ENCODE results near the gene UTP14C. TPM values are rescaled to one million over a fixed set of nuclear protein-coding genes. Genes with fewer than 3 reads are reported as not detected.
"Not testable (repeated sequence)": the region's sequence is repeated elsewhere in the genome, so short reads cannot be mapped to it uniquely, and the experiment has no call there.

The UTP14C gene
- total RNA-seq, 4 donors from 2014 or later = 6.3 to 11.8 (median 8.5) TPM

DNA sequence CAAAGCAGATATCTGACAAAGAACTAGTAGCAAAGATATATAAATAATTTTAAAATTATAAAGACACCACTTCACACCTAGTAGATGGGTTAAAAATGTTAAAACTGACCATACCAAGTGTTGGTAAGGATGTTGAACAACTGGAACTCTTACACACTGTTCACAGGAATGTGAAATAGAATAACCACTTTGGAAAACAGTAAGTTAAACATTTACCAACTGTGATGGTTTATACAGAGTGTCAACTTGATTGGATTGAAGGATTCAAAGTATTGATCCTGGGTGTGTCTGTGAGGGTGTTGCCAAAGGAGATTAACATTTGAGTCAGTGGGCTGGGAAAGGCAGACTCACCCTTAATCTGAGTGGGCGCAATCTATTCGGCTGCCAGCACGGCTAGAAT lies 19.2 kb downstream of the UTP14C start:
- no peak overlapping the region for H3K4me3 ChIP-seq
- WGBS, 2 donors = 87 to 95% methylated on average over 3 of the region's 3 CpGs
- H3K27ac ChIP-seq = no peak overlapping the region
- intact Hi-C loops (cut with DNase I) = no loop called here
- H3K9me3 ChIP-seq = no peaks in the 10 kb centered on the region
- DNase-seq = no peak
- no peaks in the 10 kb centered on the region for H3K27me3 ChIP-seq
- TF ChIP-seq POLR2A (IDR thresholded peaks at IDR 0.05) (no peak), CTCF (IDR thresholded peaks at IDR 0.05) (no peak)
- no peaks in the 10 kb centered on the region for H3K36me3 ChIP-seq
- H3K4me1 ChIP-seq = no peaks in the 10 kb centered on the region

DNA sequence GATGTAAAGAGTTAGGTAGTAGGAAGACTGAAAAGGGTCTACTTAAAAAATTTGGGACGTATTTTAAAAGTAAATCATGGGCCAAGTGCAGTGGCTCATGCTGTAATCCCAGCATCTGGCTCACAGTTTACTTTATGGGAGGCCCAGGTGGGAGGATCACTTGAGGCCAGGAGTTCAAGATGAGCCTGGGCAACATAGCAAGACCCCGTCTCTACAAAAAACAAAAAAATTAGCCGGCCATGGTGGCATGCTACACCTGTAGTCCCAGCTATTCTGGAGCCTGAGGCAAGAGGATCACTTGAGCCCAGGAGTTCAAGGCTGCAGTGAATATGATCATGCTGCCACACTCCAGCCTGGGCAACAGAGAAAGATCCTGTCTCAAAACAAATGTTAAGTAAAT lies 23.0 kb downstream of the UTP14C start:
- DNase-seq = no peak
- no peaks in the 10 kb centered on the region for H3K36me3 ChIP-seq
- WGBS, 2 donors = 90 to 92% methylated on average over 3 of the region's 3 CpGs
- no peak overlapping the region for H3K27ac ChIP-seq
- intact Hi-C loops (cut with DNase I) = no loop called here
- no peaks in the 10 kb centered on the region for H3K9me3 ChIP-seq
- no peaks in the 10 kb centered on the region for H3K4me1 ChIP-seq
- H3K27me3 ChIP-seq = no peaks in the 10 kb centered on the region
- H3K4me3 ChIP-seq = no peak overlapping the region
- TF ChIP-seq CTCF (IDR thresholded peaks at IDR 0.05) = no peak
- no peak for TF ChIP-seq POLR2A (IDR thresholded peaks at IDR 0.05)

- Histone ChIP-seq H3K27ac (no peak overlapping the region), H3K36me3 (no peaks in the 10 kb centered on the region), H3K27me3 (no peaks in the 10 kb centered on the region), H3K4me3 (no peak overlapping the region), H3K4me1 (no peaks in the 10 kb centered on the region), H3K9me3 (no peaks in the 10 kb centered on the region)
- intact Hi-C loops (cut with DNase I) = no loop called here
- no peak for DNase-seq
- TF ChIP-seq CTCF (IDR thresholded peaks at IDR 0.05) = no peak
- TF ChIP-seq POLR2A (IDR thresholded peaks at IDR 0.05) = no peak
- 45 to 57% methylated on average over 2 of the region's 2 CpGs for WGBS, 2 donors
Measured at GRCh38 chr13:52048516-52048915, 24.0 kb downstream of the UTP14C start.

GRCh38 chr13:52051400-52051799 lies 26.9 kb downstream of the UTP14C start:
- H3K27ac ChIP-seq = no peak overlapping the region
- intact Hi-C loops (cut with DNase I) = no loop called here
- no peak for TF ChIP-seq CTCF (IDR thresholded peaks at IDR 0.05)
- TF ChIP-seq POLR2A (IDR thresholded peaks at IDR 0.05) = no peak
- DNase-seq = no peak
- no peaks in the 10 kb centered on the region for H3K36me3 ChIP-seq
- H3K4me1 ChIP-seq = no peaks in the 10 kb centered on the region
- H3K9me3 ChIP-seq = no peaks in the 10 kb centered on the region
- H3K4me3 ChIP-seq = no peak overlapping the region
- no peaks in the 10 kb centered on the region for H3K27me3 ChIP-seq
- 62 to 72% methylated on average over 7 of the region's 7 CpGs for WGBS, 2 donors

GRCh38 chr13:52053460-52053859 lies 29.0 kb downstream of the UTP14C start:
- Histone ChIP-seq H3K36me3 (no peaks in the 10 kb centered on the region), H3K9me3 (no peaks in the 10 kb centered on the region), H3K4me1 (no peaks in the 10 kb centered on the region), H3K27me3 (no peaks in the 10 kb centered on the region), H3K4me3 (no peak overlapping the region), H3K27ac (no peak overlapping the region)
- DNase-seq = no peak
- intact Hi-C loops (cut with DNase I) = no loop called here
- 50 to 64% methylated on average over 4 of the region's 4 CpGs for WGBS, 2 donors
- TF ChIP-seq CTCF (IDR thresholded peaks at IDR 0.05) = no peak
- TF ChIP-seq POLR2A (IDR thresholded peaks at IDR 0.05) = no peak

GRCh38 chr13:52061064-52061463 lies 36.6 kb downstream of the UTP14C start:
- DNase-seq; intact Hi-C loops (cut with DNase I); H3K27me3 ChIP-seq; H3K27ac ChIP-seq; H3K4me1 ChIP-seq; H3K4me3 ChIP-seq; H3K36me3 ChIP-seq: not testable (repeated sequence)
- WGBS, 2 donors = 81 to 82% methylated on average over 3 of the region's 3 CpGs
- H3K9me3 ChIP-seq = peaks cover 0 to 16% (median 0%) of the 10 kb centered on the region in 3 donors
